ENCODE data around the gene SOX30.

The SOX30 gene

DNA sequence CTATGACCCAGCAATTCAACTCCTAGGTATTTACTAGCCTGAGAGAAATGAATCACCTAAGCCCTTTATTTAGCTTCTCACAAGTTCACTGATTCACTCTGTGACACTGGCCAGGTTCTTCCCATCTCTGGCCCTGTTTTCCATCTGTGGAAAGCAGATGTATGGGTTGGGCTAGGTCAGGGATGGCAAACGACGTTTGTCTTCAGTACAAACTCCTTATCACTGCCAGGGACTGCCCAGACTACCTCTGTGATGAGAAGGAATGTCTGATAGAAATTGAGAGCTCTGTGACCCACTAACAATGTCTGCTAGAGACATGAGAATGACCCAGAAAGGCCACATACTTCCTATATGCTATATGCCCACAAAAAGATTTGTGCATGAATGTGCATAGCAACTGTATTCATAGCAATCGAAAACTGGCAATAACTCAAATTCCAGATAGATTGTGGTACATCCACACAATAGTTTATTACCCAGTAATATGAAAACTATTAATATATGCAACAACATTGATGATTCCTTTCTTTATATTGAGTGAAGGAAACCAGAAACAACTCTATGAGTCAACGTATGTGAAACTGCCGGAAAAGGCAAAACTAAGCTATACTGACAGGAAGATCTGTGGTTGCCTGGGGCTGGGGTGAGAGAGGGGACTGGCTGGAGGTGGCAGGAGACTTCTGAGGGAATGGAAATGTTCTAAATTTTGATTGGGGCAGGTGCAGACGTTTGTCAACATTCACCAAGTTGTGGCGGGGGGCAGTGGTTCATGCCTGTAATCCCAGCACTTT, 44.7 kb downstream of the SOX30 start:
- DNase-seq, result no peak

DNA sequence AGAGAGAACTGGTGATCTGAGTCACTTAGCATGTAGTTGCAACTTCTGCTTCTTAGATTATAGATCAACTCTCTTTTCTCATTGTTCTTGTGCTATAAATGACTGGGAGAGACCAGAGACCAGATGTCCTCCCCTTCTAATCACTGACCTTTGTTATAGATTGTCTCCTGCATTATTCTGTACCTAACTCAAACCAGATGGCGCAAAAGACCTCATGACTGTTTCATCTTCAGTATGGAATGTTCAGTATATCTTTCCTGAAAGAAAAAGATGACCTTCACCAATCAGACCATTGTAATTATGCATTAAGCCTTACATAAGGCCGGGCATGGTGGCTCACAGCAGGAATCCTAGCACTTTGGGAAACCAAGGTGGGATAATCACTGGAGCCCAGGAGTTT, 46.2 kb downstream of the SOX30 start:
- no peak for DNase-seq

DNA sequence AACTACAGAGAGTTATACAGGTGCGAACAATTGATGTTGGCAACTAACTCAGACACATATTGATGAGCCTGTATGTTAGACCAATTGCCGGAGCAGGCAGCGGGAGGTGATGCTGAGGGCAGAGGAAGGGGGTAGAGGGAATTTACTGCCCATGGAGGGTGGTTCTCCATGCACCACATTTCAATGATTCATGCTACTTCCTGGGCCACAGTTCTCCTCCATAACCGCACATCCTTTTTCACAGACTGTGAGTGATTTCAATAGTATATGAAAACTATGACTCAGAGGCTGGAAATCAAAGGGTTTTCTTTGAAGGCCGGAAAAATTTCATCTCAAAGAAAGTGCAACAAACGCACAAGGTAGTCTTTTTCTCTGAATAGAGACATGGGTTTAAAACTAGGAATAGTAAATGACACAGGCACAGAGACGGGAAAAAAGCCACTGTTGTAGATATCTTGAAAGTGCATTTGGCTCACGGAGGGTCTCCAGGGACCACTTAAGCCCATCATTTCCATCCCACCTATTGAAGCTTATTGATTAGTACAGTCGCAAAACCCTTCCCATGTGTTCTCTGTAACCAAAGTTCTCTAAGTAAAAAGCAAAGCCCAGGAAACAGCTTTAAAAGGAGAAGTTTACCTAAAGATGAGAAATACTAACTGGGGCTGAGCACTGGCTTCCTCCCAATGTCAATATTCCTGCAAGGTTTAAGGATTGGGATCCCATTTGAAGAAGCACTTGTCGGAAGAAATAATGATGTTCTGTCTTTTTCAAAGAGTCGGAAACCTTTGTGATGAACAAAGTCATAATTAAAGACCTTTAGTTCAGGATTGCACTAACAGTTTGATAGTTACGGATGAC, 48.7 kb downstream of the SOX30 start:
- DNase-seq, result no peak

DNA sequence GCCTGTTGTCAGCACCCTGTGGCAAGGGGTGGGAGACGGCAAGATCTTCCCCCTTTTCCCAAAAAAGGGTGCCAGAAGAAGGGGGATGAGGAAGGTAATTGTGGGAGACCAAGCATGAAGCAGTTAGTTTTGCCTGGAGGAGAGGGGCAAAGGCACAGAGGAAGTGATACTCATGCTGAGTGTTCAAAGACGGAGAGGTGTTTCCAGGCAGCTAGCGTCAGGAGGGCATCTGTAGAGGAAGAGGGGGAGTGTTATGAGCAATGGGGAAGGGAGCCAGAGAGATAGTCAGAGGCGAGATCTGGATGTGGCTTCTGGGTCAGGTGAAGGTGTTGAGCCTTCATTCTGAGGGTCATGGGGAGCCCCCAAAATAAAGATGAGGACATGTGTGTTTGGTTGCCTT, 49.7 kb downstream of the SOX30 start:
- no peak for DNase-seq

DNA sequence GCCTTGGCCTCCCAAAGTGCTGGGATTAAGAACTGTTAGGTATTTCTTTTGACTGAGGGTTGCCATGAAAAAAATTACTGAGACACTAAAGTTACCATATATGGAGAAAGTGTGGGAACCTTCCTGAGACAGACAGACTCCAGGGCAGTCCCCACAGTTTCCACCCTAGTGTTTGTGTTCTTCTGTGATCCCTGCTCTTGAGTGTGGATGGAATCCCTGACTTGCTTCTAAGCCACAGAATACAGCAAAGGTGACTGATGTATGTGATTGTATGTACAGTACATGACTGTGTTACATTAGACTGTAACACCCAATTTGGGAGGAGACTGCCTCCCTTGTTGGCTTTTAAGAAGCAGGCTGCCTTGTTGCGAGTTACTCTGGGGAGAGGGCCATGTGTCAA, 52.0 kb downstream of the SOX30 start:
- DNase-seq, result no peak

DNA sequence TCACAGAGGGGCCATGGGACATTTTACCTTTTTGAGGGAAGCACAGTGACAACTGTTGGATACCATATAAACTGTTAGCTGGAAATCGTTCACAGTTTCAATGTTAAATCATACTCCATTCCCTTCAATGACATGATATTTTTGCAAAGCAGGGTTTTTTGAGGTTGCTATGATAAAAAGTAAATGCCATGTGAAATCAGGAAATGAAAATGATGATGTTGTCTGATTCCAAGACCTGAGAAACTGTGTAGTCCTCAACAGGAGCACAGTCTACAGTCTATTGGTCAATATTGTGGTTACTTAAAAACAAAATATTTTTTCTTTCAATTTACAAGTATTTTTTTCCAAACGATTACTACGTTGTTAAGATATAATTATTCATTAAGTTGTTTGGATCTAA, 52.7 kb downstream of the SOX30 start:
- DNase-seq, result no peak

DNA sequence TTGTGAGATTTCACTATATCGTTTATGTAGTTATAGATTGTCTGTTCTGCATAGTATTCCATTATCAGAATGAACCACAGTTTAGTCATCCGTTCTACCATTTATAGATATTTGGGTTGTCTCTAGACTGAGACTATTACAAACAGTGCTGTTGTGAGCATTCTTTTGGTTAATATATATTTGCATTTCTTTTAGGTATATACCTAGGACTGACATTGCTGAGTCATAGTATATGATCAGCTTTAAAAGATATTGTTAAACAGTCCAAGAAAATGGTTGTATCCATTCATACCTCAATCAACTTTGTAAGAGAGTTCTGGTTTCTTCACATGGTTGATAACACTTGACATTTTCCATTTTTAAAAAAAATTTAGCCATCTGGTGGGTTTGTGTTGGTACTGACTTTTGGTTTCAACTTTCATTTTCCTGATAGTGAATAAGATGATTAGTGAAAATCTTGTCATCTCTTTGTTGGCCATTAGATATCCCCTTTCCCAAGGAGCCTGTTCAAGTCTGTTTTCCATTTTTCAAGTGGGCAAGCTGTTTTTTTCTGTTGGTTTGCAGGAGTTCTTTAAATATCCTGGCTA, 53.8 kb downstream of the SOX30 start:
- DNase-seq, result no peak

DNA sequence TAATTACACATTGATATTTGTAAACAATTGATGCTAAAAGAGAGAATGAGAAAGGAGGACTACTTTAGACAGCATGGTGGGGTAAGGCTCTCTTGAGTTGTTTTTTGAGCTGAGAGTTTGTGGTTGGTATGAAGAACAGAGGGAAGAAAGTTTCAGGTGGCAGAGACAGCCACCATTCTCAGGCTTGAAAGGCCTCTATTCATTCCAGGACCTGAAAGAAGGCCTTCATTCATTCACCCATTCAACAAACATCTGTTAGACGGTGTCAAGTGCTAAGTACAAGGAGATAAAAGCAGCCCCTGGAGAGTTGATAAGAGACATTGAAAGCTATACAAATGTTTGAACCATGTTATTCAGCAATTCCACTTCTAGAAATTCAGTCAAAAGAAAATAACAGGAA, 55.0 kb downstream of the SOX30 start:
- DNase-seq, result no peak

DNA sequence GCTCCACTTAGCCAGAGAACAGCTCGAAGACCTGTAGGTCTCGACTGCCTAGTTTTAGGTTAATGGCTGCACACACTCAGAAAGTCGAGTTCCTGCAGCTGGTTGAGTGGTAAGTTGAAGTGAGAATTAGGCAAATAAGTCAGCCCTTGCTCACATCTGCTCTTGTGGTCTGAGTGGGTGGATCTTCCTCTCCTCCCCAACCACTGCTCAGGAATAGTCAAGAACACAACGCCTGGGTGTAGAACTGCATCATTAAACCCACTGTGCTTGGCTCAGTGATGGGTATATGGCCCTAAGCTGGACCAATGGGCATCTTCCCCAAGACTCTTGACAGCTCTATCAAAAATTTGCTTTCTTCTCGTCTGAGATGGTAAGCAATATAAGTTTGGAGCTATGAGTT, 55.8 kb downstream of the SOX30 start:
- no peak for DNase-seq

DNA sequence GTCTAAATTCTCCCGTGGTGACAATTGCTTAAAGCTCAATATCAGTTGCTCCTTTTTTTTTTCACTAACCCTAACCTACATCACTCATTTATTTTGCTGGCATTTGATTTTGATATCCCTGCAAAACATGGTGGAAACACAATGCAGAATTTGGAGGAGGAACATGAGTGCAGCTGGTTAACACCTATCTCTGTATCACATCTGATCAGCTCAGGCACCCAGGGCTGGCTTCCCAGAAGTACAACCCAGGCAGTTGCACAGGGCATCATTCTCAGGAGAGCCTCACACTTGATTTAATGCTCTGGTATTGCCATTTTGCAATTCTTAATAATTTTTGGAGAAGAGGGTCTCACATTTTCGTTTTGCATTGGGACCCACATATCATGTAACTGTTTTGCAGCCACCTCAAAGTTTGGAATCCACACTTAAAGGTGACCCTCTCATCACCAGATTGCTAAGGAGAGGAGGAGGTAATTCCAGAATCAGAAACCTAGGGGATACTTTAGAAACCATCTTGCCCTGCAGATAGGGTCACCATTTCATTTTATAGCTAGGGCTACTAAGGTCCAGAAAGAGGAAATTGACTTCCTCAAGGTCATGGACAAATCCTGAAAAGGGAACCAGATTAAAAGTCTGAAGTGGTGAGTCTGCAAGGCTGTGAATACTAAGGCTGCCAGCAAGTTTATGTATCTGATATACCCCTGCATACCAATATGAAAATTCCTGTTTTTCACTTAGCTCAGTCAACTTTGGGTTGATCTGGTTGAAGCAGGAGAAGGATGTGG, 57.4 kb downstream of the SOX30 start:
- DNase-seq, result no peak

DNA sequence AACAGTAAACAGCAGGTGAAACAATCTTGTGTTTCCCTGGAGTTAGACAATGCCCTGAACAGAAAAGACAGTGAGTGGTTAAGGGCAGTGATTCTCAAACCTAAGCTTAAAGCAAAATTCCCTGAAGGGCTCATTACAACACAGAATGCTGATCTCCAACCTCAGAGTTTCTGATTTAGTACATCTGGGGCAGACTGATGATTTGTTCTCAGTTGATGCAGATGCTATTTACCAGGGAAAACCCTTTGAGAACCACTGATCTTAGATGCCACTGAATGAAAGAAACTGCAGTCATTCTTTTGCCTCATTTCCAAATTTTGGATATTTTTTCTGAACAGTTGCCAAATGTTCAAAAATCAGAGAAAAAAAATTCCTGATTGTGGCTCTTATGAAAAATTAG, 58.0 kb downstream of the SOX30 start:
- no peak for DNase-seq

DNA sequence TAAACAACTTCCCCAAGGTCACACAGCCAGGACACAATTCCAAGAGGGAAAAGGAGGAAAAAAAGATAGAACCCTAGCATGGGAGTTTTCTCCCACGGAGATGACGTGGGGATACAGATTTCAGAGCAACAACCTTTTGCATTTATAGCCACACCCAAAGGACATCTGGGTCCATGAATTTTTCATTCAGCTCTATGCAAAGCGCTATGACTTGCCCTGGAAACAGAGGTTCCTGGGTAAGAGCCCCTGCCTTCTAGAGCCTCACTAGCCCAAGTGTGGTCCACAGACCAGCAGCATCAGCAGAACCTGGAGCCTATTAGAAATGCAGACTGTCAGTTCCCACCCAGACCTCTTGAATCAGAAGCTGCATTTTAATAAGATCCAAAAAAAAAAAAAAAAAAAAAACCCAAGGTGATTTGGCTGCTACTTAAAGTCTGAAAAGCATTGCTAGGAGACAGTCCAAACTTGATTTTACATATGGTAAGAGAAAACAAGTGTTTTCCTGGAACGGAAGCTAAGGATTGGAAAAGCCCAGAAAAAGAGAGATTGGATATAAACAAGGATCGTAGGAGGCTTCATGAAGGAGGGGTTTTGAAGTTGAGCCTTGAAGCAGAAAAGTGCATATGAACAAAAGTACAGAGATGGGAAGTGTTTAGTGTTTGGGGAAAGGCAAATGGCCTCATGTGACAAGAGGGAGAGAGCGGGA, 59.0 kb downstream of the SOX30 start:
- no peak for DNase-seq

DNA sequence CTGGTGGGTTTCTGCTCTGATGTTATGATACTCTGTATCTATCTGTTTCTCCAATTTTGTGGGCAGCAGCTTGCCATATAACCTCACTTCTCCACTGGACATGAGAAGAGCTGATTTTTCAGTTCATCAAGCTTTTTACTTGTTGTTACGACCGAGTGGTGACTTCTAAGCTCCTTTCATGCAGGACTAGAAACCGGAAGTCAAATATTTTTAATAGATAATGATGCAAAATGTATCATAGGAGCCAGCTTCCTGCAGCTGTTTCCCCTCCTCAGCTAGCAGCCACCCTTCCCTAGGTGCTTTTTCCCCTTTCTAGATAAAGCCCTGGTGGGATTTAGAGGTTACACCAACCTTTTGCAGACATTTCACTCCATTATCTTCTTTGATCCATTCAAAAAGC, 59.6 kb downstream of the SOX30 start:
- no peak for DNase-seq

DNA sequence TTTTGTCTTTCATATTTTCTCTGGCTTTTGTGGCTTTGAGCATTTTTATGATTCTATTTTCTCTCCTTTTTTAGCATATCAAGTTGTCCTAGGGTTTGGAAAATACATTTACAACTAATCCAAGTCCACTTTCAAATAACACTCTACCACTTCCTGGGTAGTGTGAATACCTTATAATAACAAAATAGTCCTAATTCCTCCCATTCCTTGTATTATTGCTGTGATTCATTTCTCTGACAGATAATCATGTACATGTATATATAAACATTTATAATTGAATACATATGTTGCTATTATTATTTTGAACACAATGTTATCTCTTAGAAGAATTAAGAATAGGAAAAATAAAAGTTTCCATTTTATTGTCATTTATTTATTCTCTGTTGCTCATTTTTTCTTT, 61.8 kb downstream of the SOX30 start:
- DNase-seq, result no peak

DNA sequence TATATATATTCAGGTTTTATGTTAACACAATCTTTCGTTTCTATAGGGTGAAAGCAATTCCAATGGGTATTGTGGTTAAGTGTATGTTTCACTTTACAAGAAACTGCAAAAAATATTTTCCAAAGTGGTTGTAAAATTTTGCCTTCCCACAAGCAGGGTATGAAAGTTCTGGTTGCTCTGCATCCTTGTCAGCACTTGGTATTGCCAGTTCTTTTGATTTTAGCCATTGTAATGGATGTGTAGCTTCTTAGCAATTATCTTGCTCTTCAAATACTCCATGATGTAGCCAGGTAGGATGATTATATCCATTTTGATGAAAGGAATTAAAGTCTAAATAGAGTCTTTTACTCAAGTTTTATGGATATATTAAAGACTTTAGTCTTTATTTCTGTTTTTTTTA, 67.6 kb downstream of the SOX30 start:
- no peak for DNase-seq

DNA sequence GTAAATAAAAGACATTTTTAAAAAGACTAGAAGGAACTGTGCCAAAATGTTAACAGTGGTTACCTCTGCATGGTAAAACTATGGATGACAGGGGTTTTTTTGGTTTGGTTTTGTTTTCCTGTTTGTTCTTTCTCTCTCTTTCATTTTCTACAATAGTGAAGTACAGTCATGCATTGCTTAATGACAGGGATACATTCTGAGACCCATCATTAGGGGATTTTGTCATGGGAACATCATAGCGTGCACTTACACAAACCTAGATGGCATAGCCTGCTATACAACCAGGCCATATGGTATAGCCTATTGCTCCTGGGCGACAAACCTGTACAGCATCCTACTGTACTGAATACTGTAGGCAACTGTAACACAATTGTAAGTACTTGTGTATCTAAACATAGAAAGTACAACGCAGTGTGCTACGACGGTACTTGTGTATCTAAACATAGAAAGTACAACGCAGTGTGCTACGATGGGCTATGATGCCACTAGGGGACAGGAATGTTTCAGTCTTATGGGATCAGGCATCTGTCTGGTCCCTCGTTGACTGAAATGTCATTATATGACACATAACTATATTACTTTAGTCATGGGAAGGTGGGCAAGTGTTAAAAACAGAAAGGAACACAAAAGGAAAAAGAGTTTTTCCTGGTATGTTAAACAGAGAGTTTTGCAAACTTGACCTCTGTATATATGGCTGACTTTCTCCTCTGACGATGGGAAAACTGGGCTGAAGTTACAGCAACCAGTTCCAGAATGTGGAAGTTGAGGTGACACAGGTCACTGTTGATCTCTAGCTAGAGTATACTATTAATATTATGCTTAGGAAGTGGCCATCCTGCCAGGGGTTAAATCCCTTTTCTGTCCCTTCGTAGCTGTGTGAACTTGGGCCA, 69.3 kb downstream of the SOX30 start:
- DNase-seq, result no peak

DNA sequence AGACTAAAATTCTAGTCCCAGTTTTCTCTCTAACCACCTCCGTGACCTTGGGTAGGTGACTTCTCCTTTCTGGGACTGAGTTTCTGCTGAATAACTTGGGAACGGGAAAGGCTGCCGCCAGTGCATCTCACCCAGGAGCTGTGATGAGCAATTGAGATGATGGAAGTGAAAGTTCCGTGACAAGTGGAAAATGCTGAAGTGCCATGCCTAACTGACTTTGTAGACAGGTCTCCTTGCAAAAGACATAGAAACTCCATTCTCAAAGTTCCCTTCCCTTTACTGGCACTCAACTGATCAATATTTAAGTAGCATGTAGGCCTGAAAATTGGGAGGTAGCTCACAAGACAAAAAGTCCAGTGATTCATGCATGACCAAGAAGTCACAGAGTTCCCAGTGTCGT, 70.3 kb downstream of the SOX30 start:
- no peak for DNase-seq

DNA sequence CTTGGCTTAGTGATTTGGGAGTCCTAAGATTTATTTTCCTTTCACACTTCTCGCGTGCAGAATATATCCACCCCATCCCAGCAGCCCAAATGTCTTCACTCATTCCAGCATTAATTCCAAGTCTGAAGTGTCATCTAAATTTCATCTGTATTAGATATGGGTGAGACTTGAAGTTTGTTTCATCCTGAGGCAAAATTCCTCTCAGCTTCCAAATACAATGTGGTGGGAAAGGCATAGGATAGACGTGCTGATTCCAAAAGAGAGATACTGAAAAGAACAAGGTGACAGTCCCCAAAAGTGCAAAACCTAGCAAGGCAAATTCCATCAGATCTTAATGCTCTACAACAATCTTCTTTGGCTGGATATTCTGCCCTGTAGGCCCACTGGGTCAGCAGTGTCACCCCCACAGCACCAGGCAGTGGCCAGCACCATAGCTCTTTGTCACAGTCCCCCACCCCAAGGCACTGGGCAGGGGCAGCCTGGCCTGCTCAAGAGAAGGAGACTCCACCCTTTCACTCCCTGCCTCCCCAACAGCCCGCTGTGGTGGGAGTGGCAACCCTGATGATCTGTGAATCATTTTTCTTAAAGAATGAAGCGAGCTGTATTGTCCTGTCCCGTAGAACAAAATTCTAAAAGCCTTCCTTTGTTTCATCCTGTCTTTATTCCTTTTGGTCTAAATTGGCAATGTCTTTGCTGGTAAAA, 74.0 kb downstream of the SOX30 start:
- DNase-seq, result no peak

DNA sequence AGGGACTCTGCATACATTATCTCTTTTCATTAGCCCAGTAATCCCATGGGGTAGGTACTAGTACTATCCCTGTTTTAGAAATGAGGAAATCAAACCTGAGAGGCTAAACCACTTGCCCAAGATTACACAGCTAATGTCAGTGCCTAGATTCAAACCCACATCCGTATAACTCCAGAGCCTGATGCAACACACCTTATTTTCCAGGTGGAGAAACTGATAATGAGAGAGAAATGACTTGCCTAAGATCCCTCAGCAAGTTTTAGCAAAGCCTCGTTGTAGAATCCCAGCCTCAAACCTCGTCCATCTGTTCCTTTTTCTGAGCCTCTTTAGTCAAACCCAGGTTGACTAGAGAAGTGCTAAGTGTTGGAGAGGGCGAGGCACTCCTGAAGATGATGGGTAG, 75.6 kb downstream of the SOX30 start:
- no peak for DNase-seq
